Chondrocyte (in vitro differentiated cells): ENCODE data around the gene GCNA. TPM values are rescaled to one million over a fixed set of nuclear protein-coding genes. Genes with fewer than 3 reads are reported as not detected.
"Not testable (repeated sequence)": the region's sequence is repeated elsewhere in the genome, so short reads cannot be mapped to it uniquely, and the experiment has no call there.

Experiments
- DNase-seq: peaks from one replicate; pipeline ENCODE4 v3.0.0; 2021; ENCODE audit warnings: mixed read lengths, low spot score
- H3K27ac Mint-ChIP-seq: one replicate; pipeline ENCODE4 v1.8.0; 2021; ENCODE audit warnings: mild to moderate bottlenecking, moderate library complexity, mixed read lengths; ENCODE audit not compliant: unreplicated experiment
- H3K27me3 Mint-ChIP-seq: 2 replicates; pipeline ENCODE4 v1.8.0; 2021; ENCODE audit warnings: low read depth, mixed read lengths
- H3K36me3 Mint-ChIP-seq: 2 replicates; pipeline ENCODE4 v1.8.0; 2021; ENCODE audit warnings: low read depth, mixed read lengths
- H3K4me1 Mint-ChIP-seq: 2 replicates; pipeline ENCODE4 v1.8.0; 2021; ENCODE audit warnings: low read depth, mild to moderate bottlenecking, mixed read lengths
- H3K4me3 Mint-ChIP-seq: one replicate; pipeline ENCODE4 v1.8.0; 2021; ENCODE audit warnings: mild to moderate bottlenecking, moderate library complexity, mixed read lengths; ENCODE audit not compliant: unreplicated experiment
- H3K9me3 Mint-ChIP-seq: 2 replicates; pipeline ENCODE4 v1.8.0; 2021; ENCODE audit warnings: low read depth, mixed read lengths
- total RNA-seq: library from RNA; stranded (reverse); gene quantifications from 3 replicates; pipeline ENCODE4 v1.2.1, GENCODE V29; 2021
- TF ChIP-seq, protein P1 (sequence below): fragments of 200-600 bp; sonication (generic); IDR thresholded peaks from 2 replicates; pipeline ENCODE4 v1.5.0; 2021; ENCODE audit warnings: antibody characterized with exemption, mild to moderate bottlenecking, moderate library complexity

GCNA gene
- total RNA-seq, 1 donor from 2014 or later: 3.2 TPM

DNA sequence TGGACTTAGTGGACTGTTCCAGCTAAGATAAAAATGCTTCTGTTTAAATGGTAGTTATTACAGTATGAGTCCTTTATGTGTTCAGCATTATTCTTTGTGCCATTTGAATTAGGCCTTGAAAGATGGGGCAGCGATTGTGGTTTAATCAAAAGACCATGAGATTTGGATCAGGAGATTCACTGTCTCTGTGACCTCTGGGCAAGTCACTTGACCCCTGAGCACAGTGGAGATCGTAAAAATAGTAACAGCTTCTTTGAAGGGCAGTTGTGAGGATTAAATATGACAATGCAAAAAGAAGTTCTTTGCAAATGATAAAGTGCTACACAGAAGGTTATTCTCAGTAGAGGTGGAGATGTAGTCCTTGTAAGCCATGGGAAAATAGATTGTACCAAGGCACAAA is 29.3 kb downstream of the GCNA start:
- TF ChIP-seq, protein P1, sequence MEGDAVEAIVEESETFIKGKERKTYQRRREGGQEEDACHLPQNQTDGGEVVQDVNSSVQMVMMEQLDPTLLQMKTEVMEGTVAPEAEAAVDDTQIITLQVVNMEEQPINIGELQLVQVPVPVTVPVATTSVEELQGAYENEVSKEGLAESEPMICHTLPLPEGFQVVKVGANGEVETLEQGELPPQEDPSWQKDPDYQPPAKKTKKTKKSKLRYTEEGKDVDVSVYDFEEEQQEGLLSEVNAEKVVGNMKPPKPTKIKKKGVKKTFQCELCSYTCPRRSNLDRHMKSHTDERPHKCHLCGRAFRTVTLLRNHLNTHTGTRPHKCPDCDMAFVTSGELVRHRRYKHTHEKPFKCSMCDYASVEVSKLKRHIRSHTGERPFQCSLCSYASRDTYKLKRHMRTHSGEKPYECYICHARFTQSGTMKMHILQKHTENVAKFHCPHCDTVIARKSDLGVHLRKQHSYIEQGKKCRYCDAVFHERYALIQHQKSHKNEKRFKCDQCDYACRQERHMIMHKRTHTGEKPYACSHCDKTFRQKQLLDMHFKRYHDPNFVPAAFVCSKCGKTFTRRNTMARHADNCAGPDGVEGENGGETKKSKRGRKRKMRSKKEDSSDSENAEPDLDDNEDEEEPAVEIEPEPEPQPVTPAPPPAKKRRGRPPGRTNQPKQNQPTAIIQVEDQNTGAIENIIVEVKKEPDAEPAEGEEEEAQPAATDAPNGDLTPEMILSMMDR: no peak
- no peak overlapping the region for H3K4me3 Mint-ChIP-seq
- DNase-seq: no peak
- peaks cover 54% of the 10 kb centered on the region for H3K36me3 Mint-ChIP-seq
- H3K9me3 Mint-ChIP-seq: peaks cover 31% of the 10 kb centered on the region
- no peak overlapping the region for H3K27ac Mint-ChIP-seq
- no peaks in the 10 kb centered on the region for H3K27me3 Mint-ChIP-seq
- peaks cover 4% of the 10 kb centered on the region for H3K4me1 Mint-ChIP-seq

DNA sequence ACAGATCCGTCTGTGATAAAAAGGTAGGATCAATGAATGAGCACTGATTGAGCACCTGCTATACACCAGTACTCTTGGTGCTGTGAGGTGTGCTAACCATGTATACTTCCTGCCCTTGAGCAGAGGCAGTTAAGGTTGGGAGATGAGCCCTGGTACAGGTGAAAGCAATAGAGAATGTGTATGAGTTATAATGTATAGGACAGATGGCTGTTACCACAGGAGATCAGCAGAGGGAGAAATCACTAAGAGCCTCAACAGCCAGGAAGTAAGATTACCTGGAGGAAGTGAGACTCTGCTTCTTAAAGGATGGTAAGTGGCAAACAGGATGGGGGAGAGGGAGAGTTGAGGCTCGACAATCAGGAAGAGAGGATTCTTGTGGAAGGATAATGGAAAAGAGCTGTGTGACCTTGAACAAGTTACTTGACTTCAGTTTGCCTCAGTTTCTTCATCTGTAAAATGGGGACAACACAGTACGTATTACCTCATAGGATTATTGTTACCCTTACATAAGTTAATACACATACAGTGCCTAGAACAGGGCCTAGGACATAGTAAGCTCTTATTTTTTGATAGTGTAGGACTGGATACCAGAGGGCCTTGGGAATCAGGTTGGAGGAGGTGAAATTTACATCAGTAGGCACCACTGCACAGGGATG is 31.0 kb downstream of the GCNA start:
- Mint-ChIP-seq H3K4me1 (no peaks in the 10 kb centered on the region), H3K27ac (no peak overlapping the region), H3K36me3 (peaks cover 48% of the 10 kb centered on the region), H3K9me3 (peaks cover 18% of the 10 kb centered on the region), H3K27me3 (no peaks in the 10 kb centered on the region), H3K4me3 (no peak overlapping the region)
- TF ChIP-seq, protein P1: no peak
- DNase-seq: no peak

DNA sequence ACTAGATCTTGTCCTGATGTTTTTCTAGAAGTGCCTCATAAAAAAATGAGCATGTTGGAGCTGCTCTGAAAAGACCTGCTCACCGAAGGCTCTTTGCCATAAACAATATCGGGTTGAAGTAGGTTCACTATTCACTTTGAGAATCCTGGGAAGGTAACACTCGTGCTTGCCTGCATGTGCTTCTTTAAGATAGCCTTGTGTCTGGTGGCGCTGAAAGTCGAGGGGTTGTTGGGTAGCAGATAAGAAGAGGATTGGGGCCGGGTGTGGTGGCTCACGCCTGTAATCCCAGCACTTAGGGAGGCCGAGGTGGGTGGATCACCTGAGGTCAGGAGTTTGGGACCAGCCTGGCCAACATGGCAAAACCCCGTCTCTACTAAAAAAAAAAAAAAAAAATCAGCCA is 33.5 kb downstream of the GCNA start:
- not testable (repeated sequence) for H3K4me1 Mint-ChIP-seq, H3K27ac Mint-ChIP-seq, H3K4me3 Mint-ChIP-seq, H3K27me3 Mint-ChIP-seq, DNase-seq
- Mint-ChIP-seq H3K9me3 (peaks cover 13% of the 10 kb centered on the region), H3K36me3 (peaks cover 46% of the 10 kb centered on the region)

DNA sequence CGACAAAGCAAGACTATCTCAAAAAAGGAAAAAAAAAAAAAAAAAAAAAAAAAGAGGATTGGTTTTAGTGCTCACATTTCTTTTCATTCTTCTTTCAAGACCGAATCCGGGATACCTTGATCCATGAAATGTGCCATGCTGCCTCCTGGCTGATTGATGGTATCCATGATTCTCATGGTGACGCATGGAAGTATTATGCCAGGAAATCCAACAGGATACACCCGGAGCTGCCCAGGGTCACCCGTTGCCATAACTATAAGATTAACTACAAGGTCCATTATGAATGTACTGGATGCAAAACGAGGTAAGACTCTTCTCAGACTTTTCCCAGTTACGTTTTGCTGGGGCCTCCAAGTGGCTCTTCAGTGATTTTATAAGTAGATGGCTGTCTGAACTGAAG is 34.0 kb downstream of the GCNA start:
- TF ChIP-seq, protein P1: no peak
- Mint-ChIP-seq H3K4me1 (no peaks in the 10 kb centered on the region), H3K27me3 (no peaks in the 10 kb centered on the region), H3K4me3 (no peak overlapping the region), H3K36me3 (peaks cover 46% of the 10 kb centered on the region), H3K9me3 (peaks cover 13% of the 10 kb centered on the region), H3K27ac (no peak overlapping the region)
- DNase-seq: no peak

DNA sequence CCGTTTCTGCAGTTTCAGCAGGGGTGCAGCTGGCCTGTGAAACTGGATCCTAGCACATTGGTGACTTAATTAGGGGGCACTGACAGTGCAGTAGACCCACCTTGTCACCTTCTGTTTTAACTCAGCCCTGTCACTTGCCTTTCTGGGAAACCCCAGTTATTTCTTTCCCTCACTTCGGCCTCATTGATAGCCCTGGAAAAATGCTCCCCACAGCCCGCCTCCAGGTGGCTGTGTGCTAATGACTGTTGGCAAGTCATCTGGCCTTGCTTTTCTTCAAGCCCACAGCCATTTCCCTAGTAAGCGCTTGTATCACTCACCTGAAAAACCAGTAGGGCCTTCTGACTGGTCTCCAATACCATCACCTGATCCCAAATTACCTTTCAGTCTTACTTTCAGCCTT is 36.8 kb downstream of the GCNA start:
- no peaks in the 10 kb centered on the region for H3K4me1 Mint-ChIP-seq

More for the DNA sequence above, 36.8 kb downstream of the GCNA start:
- no peaks in the 10 kb centered on the region for H3K27me3 Mint-ChIP-seq
- no peak overlapping the region for H3K27ac Mint-ChIP-seq
- no peak for DNase-seq
- peaks cover 2% of the 10 kb centered on the region for H3K9me3 Mint-ChIP-seq
- H3K36me3 Mint-ChIP-seq: peaks cover 29% of the 10 kb centered on the region
- TF ChIP-seq, protein P1: no peak
- H3K4me3 Mint-ChIP-seq: no peak overlapping the region
